NCI-H2227 treated with DMSO at 0.1 percent for 48 hours (cell line): ENCODE data around the gene NUBP1.
A peak's percentile ranks its signal among the peaks of the same experiment; 100 is the strongest.

Experiments
- DNase-seq: peaks from one replicate; lab custom pipeline; 2025; lab: John Stamatoyannopoulos, UW

The NUBP1 gene

GRCh38 chr16:10806698-10807097 lies 63.1 kb downstream of the NUBP1 start:
- DNase-seq: no peak

GRCh38 chr16:10808218-10808617 lies 64.6 kb downstream of the NUBP1 start:
- no peak for DNase-seq

GRCh38 chr16:10808850-10809249 lies 65.2 kb downstream of the NUBP1 start:
- no peak for DNase-seq

GRCh38 chr16:10809706-10810105 lies 66.1 kb downstream of the NUBP1 start:
- DNase-seq: no peak

GRCh38 chr16:10812312-10813098 lies 68.9 kb downstream of the NUBP1 start:
- no peak for DNase-seq

- no peak for DNase-seq
These were observed 69.4 kb downstream of the NUBP1 start for GRCh38 chr16:10813099-10813455.

GRCh38 chr16:10817514-10817913 lies 73.9 kb downstream of the NUBP1 start:
- DNase-seq: no peak

GRCh38 chr16:10817963-10818941 lies 74.6 kb downstream of the NUBP1 start, which contains the start of gene TVP23A:
Gene TVP23A, minus strand, starts transcription at chr16:10818794. Its CDS starts 301 bp downstream, at chr16:10818493.
- peak; percentile 58 for DNase-seq
